GM23248 (cell line): ENCODE measurements around the gene LEKR1. TPM values are rescaled to one million over a fixed set of nuclear protein-coding genes. Genes with fewer than 3 reads are reported as not detected.
"Not testable (repeated sequence)": the region's sequence is repeated elsewhere in the genome, so short reads cannot be mapped to it uniquely, and the experiment has no call there.

Source experiments
- DNase-seq: peaks from one replicate; pipeline ENCODE4 v3.0.0-alpha.2; 2015
- H2AFZ ChIP-seq: fragments of 200-600 bp; sonication (generic); 2 replicates; pipeline ENCODE4 v1.6.1; 2016; ENCODE audit warnings: antibody characterized with exemption
- H3F3A ChIP-seq: fragments of 200-600 bp; sonication (generic); 2 replicates; pipeline ENCODE4 v1.6.1; 2016; ENCODE audit warnings: mild to moderate bottlenecking, antibody characterized with exemption, mixed run types; ENCODE audit not compliant: insufficient read depth
- H3K27ac ChIP-seq: fragments of 200-600 bp; sonication (generic); 2 replicates; pipeline ENCODE4 v1.5.1; 2016; ENCODE audit warnings: mild to moderate bottlenecking
- H3K27me3 ChIP-seq: fragments of 200-600 bp; sonication (generic); replicated peaks from 2 replicates; pipeline ENCODE4 v1.6.1; 2016; ENCODE audit warnings: mild to moderate bottlenecking; ENCODE audit not compliant: insufficient read depth
- H3K36me3 ChIP-seq: fragments of 200-600 bp; sonication (generic); 2 replicates; pipeline ENCODE4 v1.6.1; 2016; ENCODE audit warnings: low read depth, mild to moderate bottlenecking
- H3K4me1 ChIP-seq: fragments of 200-600 bp; sonication (generic); 2 replicates; pipeline ENCODE4 v1.6.1; 2016; ENCODE audit warnings: mild to moderate bottlenecking; ENCODE audit not compliant: insufficient read depth
- H3K4me2 ChIP-seq: fragments of 200-600 bp; sonication (generic); one replicate; pipeline ENCODE4 v1.6.1; 2016; ENCODE audit warnings: mild to moderate bottlenecking; ENCODE audit not compliant: unreplicated experiment
- H3K4me3 ChIP-seq: fragments of 200-600 bp; sonication (generic); 2 replicates; pipeline ENCODE4 v1.5.1; 2016; ENCODE audit warnings: mild to moderate bottlenecking
- H3K79me2 ChIP-seq: fragments of 200-600 bp; sonication (generic); 2 replicates; pipeline ENCODE4 v1.6.1; 2016; ENCODE audit warnings: mild to moderate bottlenecking; ENCODE audit not compliant: insufficient read depth
- H3K9ac ChIP-seq: fragments of 200-600 bp; sonication (generic); 2 replicates; pipeline ENCODE4 v1.6.1; 2016; ENCODE audit warnings: mild to moderate bottlenecking
- H3K9me2 ChIP-seq: fragments of 200-600 bp; sonication (generic); 2 replicates; pipeline ENCODE4 v1.6.1; 2016; ENCODE audit warnings: mixed run types, mild to moderate bottlenecking, moderate library complexity; ENCODE audit not compliant: insufficient read depth
- H3K9me3 ChIP-seq: fragments of 200-600 bp; sonication (generic); one replicate; pipeline ENCODE4 v1.6.1; 2017; ENCODE audit warnings: low read depth
- H4K20me1 ChIP-seq: fragments of 200-600 bp; sonication (generic); 2 replicates; pipeline ENCODE4 v1.6.0; 2016; ENCODE audit not compliant: insufficient read depth
- EZH2 ChIP-seq: fragments of 200-600 bp; sonication (generic); IDR thresholded peaks from 2 replicates; pipeline ENCODE4 v1.6.1; 2018; ENCODE audit warnings: antibody characterized with exemption, mild to moderate bottlenecking; ENCODE audit not compliant: insufficient read depth, poor library complexity, severe bottlenecking
- EZH2phosphoT487 ChIP-seq: fragments of 200-600 bp; sonication (generic); IDR thresholded peaks from 2 replicates; pipeline ENCODE4 v1.6.1; 2018; ENCODE audit warnings: antibody characterized with exemption, moderate library complexity, mild to moderate bottlenecking, low read depth; ENCODE audit not compliant: insufficient read depth
- WGBS, 2 experiments: methylation state at CpG; one replicate each; pipeline ENCODE4 v1.1.6; 2015 to 2017; ENCODE audit warnings: low lambda C conversion rate in 2 of 2, low coverage in 1 of 2; ENCODE audit errors: missing lambda C conversion rate in 2 of 2; 5-methylcytosine and 5-hydroxymethylcytosine counted together
- in situ Hi-C: fragments of 300-500 bp; cut with MboI; formaldehyde crosslinking; loops from 2 replicates; pipeline ENCODE4 v1.15.0; 2020
- polyA plus RNA-seq: library from polyadenylated mRNA; unstranded; fragments of >200 nt; fragmentation: Nextera tagmentation; extraction: Ambion mirVana; gene quantifications from 2 replicates; pipeline ENCODE4 v1.2.1, GENCODE V29; 2016
- total RNA-seq: library from RNA; depleted of rRNA; stranded (reverse); fragments of >200 nt; shearing (Covaris generic); gene quantifications from 2 replicates; pipeline ENCODE4 v1.2.3, GENCODE V29; 2014

The LEKR1 gene
- total and polyA plus RNA-seq, 2 experiments from 2014 or later = 0.32 to 0.43 TPM

DNA sequence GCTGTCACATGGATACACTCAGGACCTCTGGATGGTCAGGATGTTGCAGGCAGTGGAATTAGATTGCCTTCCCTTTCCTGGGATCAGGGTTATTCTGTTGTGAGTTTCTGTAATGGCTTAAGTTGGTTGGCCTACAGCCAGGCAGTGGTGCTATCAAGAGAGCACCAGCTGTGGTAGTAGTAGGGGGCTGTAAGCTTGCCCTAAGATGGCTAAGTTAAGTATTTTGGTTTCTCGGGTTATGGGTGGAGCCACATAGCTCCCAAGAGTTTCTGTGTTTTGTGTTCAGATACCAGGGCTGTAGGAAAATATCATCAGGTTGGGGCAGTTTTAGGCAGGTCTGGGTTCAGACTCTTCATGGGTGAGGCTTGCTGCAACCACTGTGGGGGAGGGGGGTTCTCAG is 59.6 kb downstream of the LEKR1 start:
- no peak overlapping the region for H3K27ac ChIP-seq
- WGBS, 2 experiments = 9 to 45% methylated on average over 1 of the region's 1 CpG
- H3K36me3 ChIP-seq = no peaks in the 10 kb centered on the region
- H3K4me1 ChIP-seq = no peaks in the 10 kb centered on the region
- H3K9me3 ChIP-seq = no peaks in the 10 kb centered on the region
- H3K27me3 ChIP-seq = no peaks in the 10 kb centered on the region
- H3F3A ChIP-seq = no peaks in the 10 kb centered on the region
- H3K9me2 ChIP-seq = no peaks in the 10 kb centered on the region
- TF ChIP-seq EZH2phosphoT487 (no peak), EZH2 (no peak)
- H3K79me2 ChIP-seq = no peaks in the 10 kb centered on the region
- in situ Hi-C loops = no loop called here
- no peak overlapping the region for H3K4me3 ChIP-seq
- H4K20me1 ChIP-seq = no peaks in the 10 kb centered on the region
- H3K4me2 ChIP-seq = no peak overlapping the region
- no peak overlapping the region for H3K9ac ChIP-seq
- no peak overlapping the region for H2AFZ ChIP-seq
- no peak for DNase-seq

DNA sequence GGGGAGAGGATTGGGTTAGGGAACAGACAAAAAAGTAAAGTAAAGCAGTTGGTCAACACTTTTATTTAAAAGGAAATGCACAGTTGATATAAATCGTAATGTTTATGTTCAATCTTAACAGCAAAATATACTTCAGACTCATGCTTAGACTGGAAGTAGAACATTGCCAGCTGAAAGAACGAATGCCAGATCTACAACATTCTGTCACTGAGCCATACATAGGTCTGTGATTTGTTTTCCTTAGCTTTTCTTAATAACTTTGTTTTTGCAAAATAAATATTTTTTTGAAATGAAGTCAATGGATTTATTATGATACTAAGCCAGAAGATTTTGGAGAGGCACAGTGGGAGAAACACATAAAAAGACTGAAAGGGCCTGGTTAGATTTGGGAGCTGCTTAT is 62.0 kb downstream of the LEKR1 start:
- Histone ChIP-seq H3K79me2 (no peaks in the 10 kb centered on the region), H4K20me1 (no peaks in the 10 kb centered on the region), H3K36me3 (no peaks in the 10 kb centered on the region), H3K9me3 (no peaks in the 10 kb centered on the region), H3K4me3 (no peak overlapping the region), H2AFZ (peak overlapping the region; percentile 47), H3K9me2 (no peaks in the 10 kb centered on the region), H3K4me2 (no peak overlapping the region), H3K27ac (no peak overlapping the region), H3K27me3 (no peaks in the 10 kb centered on the region), H3K9ac (no peak overlapping the region), H3F3A (peaks cover 12% of the 10 kb centered on the region), H3K4me1 (peaks cover 13% of the 10 kb centered on the region)
- in situ Hi-C loops = no loop called here
- 65 to 72% methylated on average over 2 of the region's 2 CpGs for WGBS, 2 experiments
- TF ChIP-seq EZH2phosphoT487 = no peak
- TF ChIP-seq EZH2 = no peak
- no peak for DNase-seq

DNA sequence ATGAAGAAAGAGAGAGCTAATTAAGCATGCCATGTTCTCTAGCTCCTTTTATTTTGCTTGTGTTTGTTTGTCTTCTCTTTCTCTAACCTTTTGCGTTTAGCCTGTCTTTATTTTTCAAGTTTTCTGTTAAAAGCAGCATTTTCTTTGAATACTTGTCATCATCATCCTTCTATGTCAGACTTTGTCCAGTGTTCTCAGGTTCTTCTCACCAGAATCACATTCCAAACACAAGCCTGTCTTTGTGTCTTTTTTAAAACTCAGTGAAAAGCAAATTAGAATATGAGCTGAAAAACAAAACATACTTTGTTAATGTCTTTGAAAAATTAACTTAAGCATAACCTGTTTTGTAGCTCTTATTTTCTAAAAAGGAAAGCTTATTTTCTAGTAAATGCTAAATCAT is 62.4 kb downstream of the LEKR1 start:
- Histone ChIP-seq H3K4me3 (no peak overlapping the region), H3K27ac (no peak overlapping the region), H3K79me2 (no peaks in the 10 kb centered on the region), H3K9me3 (no peaks in the 10 kb centered on the region), H2AFZ (peak overlapping the region; percentile 47), H3K4me2 (no peak overlapping the region), H3F3A (peaks cover 12% of the 10 kb centered on the region), H3K9me2 (no peaks in the 10 kb centered on the region), H4K20me1 (no peaks in the 10 kb centered on the region), H3K27me3 (no peaks in the 10 kb centered on the region), H3K4me1 (peaks cover 15% of the 10 kb centered on the region), H3K9ac (no peak overlapping the region), H3K36me3 (no peaks in the 10 kb centered on the region)
- 59 to 71% methylated on average over 1 of the region's 1 CpG for WGBS, 2 experiments
- no peak for DNase-seq
- TF ChIP-seq EZH2 (no peak), EZH2phosphoT487 (no peak)
- in situ Hi-C loops = no loop called here

DNA sequence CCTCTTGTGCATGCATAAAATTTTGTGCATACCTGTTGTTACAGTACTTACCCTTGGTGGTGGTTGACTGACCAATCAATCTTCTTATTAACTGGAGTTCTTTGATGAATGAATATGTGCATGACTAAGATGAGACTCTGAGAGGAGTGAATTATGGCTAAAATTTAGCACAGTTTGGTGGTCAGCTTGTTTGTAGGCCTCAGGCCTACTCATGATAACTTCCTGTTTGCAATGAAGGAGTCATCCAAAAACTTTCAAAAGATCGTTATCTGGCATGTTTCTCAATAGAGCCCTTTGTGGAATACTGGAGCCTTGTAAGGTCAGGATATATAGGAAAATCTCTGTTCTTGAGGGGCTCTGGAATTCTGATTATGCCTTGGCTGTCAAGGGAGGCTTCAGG is 66.5 kb downstream of the LEKR1 start:
- peaks cover 12% of the 10 kb centered on the region for H3F3A ChIP-seq
- H3K36me3 ChIP-seq = no peaks in the 10 kb centered on the region
- DNase-seq = peak; percentile 82
- H3K79me2 ChIP-seq = no peaks in the 10 kb centered on the region
- H3K27me3 ChIP-seq = no peaks in the 10 kb centered on the region
- no peaks in the 10 kb centered on the region for H3K9me3 ChIP-seq
- H3K27ac ChIP-seq = peak overlapping the region; percentile 20; the same call in 1 of the 2 replicates
- H3K4me1 ChIP-seq = peaks cover 15% of the 10 kb centered on the region
- TF ChIP-seq EZH2 (no peak), EZH2phosphoT487 (no peak)
- peak overlapping the region; percentile 49 for H2AFZ ChIP-seq
- no peak overlapping the region for H3K4me3 ChIP-seq
- H3K9ac ChIP-seq = no peak overlapping the region
- in situ Hi-C loops = no loop called here
- H3K9me2 ChIP-seq = no peaks in the 10 kb centered on the region
- WGBS, 2 experiments = 4 to 6% methylated on average over 1 of the region's 1 CpG
- H3K4me2 ChIP-seq = no peak overlapping the region
- no peaks in the 10 kb centered on the region for H4K20me1 ChIP-seq

DNA sequence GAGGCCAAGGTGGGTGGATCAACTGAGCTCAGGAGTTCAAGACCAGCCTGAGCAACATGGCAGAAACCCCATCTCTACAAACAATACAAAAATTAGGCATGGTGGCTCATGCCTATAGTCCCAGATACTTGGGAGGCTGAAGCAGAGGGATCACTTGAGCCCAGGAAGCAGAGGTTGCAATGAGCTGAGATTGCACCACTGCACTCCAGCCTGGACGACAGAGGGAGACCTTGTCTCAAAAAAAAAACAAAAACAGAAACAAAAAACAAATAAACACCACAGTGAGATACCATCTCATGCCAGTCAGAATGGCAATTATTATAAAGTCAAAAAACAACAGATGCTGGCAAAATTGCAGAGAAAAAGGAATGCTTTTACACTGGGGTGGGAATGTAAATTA is 69.2 kb downstream of the LEKR1 start:
- H2AFZ ChIP-seq, H3K27me3 ChIP-seq, DNase-seq, H3K36me3 ChIP-seq, H3K4me2 ChIP-seq, in situ Hi-C loops, H3K79me2 ChIP-seq, H3K27ac ChIP-seq, H3K9me2 ChIP-seq, H3K9ac ChIP-seq, H4K20me1 ChIP-seq, H3K4me3 ChIP-seq, H3K9me3 ChIP-seq: not testable (repeated sequence)
- WGBS, 2 experiments = 89 to 93% methylated on average over 1 of the region's 1 CpG
- peaks cover 15% of the 10 kb centered on the region for H3K4me1 ChIP-seq
- peaks cover 12% of the 10 kb centered on the region for H3F3A ChIP-seq

DNA sequence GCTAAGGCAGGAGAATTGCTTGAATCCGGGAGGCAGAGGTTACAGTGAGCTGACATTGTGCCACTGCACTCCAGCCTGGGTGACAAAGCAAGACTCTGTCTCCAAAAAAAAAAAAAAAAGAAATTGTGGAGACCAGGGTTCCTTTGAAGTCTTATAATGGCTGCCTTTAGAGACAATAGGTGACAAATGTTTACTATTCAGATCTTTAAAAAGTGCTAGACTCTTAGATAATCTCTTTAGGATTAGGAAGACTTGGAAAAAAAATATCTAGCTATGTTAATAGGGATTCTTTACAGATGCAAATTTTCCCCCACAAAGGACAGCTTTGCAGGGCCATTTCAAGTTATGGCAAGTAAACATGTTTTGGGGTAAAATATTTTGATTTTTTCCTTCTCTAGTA is 71.7 kb downstream of the LEKR1 start:
- H4K20me1 ChIP-seq, H2AFZ ChIP-seq, H3K79me2 ChIP-seq, H3K27ac ChIP-seq, H3K9me2 ChIP-seq, H3K4me1 ChIP-seq, H3K4me2 ChIP-seq, H3K9ac ChIP-seq, in situ Hi-C loops, DNase-seq, H3K9me3 ChIP-seq, H3K4me3 ChIP-seq, H3K36me3 ChIP-seq, H3K27me3 ChIP-seq, H3F3A ChIP-seq: not testable (repeated sequence)
- 100% methylated on average over 1 of the region's 1 CpG for WGBS, 2 experiments
